ENCODE measurements around the gene CRISPLD2. TPM values are rescaled to one million over a fixed set of nuclear protein-coding genes. Genes with fewer than 3 reads are reported as not detected.

Gene CRISPLD2
- total and polyA plus RNA-seq, 8 donors = 13.8 to 106 (median 24.9) TPM

DNA sequence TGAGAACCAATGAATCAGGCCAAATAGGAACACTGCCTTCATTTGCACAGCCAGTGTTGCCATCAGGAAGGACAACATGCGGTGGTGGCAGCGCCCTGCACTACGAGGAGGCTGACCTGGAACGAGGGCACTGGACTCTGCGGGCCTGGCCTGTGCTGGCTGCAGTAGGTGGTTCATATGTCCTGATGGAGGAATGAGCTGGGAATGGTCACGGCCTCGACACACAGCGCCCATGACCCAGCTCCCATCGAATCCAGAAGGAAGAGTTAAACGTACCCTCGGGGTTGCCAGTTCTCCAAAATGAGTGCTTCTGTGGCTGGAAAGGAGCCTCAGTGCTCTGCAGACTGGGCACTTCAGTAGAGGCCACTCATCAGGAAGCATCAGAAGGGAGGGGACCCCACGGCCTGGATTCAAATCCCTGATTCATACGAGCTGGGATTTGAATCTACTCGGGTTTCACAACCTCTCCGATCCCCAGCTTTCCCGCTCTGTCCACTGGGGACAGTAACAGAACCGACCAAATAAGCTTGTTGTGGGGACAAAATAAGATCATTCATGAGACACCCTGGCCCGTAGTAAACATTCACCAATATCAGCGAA lies 106.1 kb downstream of the CRISPLD2 start:
- intact Hi-C loops (cut with DNase I) = no loop called here
- H3K36me3 ChIP-seq = no peaks in the 10 kb centered on the region
- H3K4me3 ChIP-seq = no peak overlapping the region
- H3K4me1 ChIP-seq = peaks cover 10 to 32% of the 10 kb centered on the region in 2 donors
- DNase-seq (no peak), ATAC-seq (no peak)
- H3K27me3 ChIP-seq = peaks cover 0 to 20% of the 10 kb centered on the region in 2 donors
- H3K27ac ChIP-seq = no peak overlapping the region
- H3K9me3 ChIP-seq = no peaks in the 10 kb centered on the region
- TF ChIP-seq, protein P1, sequence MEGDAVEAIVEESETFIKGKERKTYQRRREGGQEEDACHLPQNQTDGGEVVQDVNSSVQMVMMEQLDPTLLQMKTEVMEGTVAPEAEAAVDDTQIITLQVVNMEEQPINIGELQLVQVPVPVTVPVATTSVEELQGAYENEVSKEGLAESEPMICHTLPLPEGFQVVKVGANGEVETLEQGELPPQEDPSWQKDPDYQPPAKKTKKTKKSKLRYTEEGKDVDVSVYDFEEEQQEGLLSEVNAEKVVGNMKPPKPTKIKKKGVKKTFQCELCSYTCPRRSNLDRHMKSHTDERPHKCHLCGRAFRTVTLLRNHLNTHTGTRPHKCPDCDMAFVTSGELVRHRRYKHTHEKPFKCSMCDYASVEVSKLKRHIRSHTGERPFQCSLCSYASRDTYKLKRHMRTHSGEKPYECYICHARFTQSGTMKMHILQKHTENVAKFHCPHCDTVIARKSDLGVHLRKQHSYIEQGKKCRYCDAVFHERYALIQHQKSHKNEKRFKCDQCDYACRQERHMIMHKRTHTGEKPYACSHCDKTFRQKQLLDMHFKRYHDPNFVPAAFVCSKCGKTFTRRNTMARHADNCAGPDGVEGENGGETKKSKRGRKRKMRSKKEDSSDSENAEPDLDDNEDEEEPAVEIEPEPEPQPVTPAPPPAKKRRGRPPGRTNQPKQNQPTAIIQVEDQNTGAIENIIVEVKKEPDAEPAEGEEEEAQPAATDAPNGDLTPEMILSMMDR (IDR thresholded peaks at IDR 0.05) = no peak

DNA sequence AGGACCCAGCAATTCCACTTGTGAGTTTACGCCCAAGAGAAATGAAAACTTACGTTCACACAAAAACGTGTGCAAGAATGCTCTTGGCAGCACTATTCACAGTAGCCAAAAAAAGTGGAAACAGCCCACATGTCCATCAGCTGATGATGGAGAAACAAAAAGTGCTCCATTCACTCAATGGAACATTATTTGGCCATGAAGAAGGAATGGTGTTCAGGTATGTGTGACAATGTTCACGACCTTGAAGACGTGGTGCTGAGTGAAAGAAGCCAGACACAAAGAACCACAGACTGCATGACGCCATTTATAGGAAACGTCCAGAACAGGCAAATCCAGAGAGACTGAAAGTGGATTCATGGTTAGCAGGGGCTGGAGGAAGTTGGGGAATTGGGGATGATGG lies 106.7 kb downstream of the CRISPLD2 start:
- peaks cover 10 to 32% of the 10 kb centered on the region in 2 donors for H3K4me1 ChIP-seq
- no peak overlapping the region for H3K27ac ChIP-seq
- no peaks in the 10 kb centered on the region for H3K9me3 ChIP-seq
- TF ChIP-seq, protein P1 (IDR thresholded peaks at IDR 0.05) = no peak
- no peaks in the 10 kb centered on the region for H3K36me3 ChIP-seq
- H3K4me3 ChIP-seq = no peak overlapping the region
- ATAC-seq (no peak), DNase-seq (no peak)
- H3K27me3 ChIP-seq = peaks cover 0 to 20% of the 10 kb centered on the region in 2 donors
- intact Hi-C loops (cut with DNase I) = no loop called here

DNA sequence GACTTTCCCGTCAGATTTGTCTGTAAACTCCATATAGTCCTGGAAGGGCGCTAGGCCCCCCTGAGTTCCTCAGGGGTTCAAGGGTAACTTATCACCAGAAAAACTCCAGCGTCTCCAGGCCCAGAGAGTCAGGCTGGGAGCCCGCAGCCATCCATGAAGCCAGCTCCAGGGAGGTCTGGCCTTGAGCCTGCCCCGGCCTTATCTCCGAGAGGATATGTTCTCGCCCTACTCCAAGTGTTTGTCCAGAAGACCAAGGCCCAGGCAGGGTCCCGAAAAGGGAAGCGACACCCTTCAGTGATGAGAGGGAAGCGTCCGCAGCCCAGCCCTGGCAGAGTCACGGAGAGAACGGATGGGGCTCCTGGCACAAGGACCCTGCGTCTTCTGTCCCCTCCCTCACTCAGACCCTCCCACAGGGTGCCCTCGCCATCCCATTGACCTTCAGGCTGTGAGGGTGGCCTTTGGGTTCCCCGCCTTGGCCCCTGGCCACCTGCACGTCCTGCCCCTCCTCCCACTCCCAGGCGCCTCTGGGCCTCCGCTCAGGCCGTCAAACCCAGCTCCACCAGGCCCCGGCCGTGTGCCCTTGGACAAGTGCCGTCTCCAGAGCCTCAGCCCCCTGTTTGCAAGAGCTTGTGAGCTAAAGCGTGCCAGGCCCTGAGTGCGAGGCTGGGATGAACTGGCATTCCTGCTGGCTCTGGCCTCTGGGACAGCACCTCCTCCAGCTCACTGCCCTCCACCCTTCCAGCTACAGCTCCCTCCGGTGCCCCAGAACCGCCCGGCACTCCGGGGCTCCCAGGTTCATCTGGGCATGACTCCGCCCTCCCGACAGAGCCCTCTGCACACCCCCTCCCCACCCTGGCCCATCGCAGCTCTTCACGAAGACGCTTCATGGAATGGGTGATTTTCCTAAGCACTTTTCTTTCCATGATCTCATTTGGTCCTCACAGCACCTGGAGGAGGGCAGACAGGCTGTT lies 108.1 kb downstream of the CRISPLD2 start:
- Histone ChIP-seq H3K27me3 (peaks cover 0 to 20% of the 10 kb centered on the region in 2 donors), H3K4me3 (no peak overlapping the region), H3K4me1 (peaks cover 2 to 18% of the 10 kb centered on the region in 2 donors), H3K27ac (no peak overlapping the region), H3K36me3 (no peaks in the 10 kb centered on the region), H3K9me3 (no peaks in the 10 kb centered on the region)
- TF ChIP-seq, protein P1 (IDR thresholded peaks at IDR 0.05) = no peak
- ATAC-seq (no peak), DNase-seq (no peak)
- intact Hi-C loops (cut with DNase I) = no loop called here

DNA sequence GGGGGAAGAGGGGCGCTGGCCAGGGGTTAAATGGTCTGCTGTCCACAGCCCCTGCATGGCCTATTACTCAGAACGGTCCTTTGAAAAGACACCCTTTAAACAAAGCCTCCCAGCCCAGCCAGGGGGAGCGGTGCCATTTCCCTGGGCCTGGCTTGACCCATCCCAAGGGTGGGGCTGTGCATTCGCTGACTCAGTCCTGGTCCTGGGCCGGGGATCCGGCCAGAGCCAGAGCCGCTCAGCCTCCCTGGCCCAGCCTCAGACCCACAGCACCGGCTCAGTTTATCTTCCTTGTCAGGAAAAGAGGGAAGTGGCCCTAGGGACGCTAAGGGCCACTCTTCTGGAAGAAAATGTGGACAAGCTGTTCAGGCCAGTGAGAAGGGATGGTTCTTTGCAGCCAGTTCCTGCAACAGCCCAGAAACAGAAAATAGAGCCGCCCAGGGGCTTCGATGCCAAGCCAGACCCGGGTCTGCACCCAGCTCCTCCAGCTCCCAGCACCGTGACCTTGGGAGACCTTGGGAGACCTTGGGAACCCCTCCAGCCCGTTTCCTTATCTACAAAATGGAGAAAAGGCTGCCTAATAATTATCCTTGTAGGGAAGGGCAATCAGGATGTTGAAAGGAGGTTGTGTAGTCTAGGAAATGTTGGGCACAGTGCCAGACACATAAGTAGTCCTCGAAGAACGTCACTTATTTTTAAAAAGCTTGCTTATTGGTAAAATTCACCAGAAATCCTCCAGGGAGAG lies 109.1 kb downstream of the CRISPLD2 start:
- Histone ChIP-seq H3K36me3 (no peaks in the 10 kb centered on the region), H3K27ac (no peak overlapping the region), H3K4me1 (peaks cover 0 to 18% of the 10 kb centered on the region in 2 donors), H3K9me3 (no peaks in the 10 kb centered on the region), H3K4me3 (no peak overlapping the region), H3K27me3 (peaks cover 0 to 20% of the 10 kb centered on the region in 2 donors)
- intact Hi-C loops (cut with DNase I) = no loop called here
- ATAC-seq = peak; percentile 74
- TF ChIP-seq, protein P1 (IDR thresholded peaks at IDR 0.05) = no peak
- no peak for DNase-seq
